Adrenal gland (tissue), 5 donors: ENCODE measurements around the gene PAQR9.
"Not testable (repeated sequence)": the region's sequence is repeated elsewhere in the genome, so short reads cannot be mapped to it uniquely, and the experiment has no call there.

Experiments
- POLR2A ChIP-seq, 2 donors: fragments of 450-650 bp; IDR thresholded peaks; one replicate each; pipeline ENCODE4 v1.6.1; 2017; ENCODE audit warnings: antibody characterized with exemption in 2 of 2, mild to moderate bottlenecking in 2 of 2, moderate library complexity in 1 of 2
- TF ChIP-seq, protein P1 (sequence below), 6 experiments: fragments of 450-650 bp in 4 of 6; fragments of 200-600 bp in 2 of 6; sonication (generic) in 1 of 6; IDR thresholded peaks; 1 replicate in 5 of 6; 2 replicates in 1 of 6; pipeline versions ENCODE4 v1.5.1 to v1.8.0; 2016 to 2021; ENCODE audit warnings: antibody characterized with exemption in 6 of 6, mild to moderate bottlenecking in 2 of 6, moderate library complexity in 1 of 6
- donor health status: DM: no; HTN: no; CAD: no.

DNA sequence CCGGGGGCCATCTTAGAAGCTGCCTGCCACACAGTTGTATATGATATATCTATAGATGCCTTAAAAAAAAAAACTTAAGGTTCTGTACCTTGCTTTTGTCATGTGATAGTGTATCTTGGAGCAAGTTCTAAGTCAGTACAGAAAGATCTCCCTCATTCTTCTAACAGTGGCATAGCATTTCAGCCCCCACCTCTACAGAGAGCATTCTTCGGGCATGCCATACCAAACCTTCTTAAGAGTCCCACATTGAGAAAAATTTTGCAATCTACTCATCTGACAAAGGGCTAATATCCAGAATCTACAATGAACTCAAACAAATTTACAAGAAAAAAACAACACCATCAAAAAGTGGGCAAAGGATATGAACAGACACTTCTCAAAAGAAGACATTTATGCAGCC lies 24.7 kb upstream of the PAQR9 start:
- TF ChIP-seq POLR2A (IDR thresholded peaks at IDR 0.05), result not testable (repeated sequence)
- TF ChIP-seq, protein P1, sequence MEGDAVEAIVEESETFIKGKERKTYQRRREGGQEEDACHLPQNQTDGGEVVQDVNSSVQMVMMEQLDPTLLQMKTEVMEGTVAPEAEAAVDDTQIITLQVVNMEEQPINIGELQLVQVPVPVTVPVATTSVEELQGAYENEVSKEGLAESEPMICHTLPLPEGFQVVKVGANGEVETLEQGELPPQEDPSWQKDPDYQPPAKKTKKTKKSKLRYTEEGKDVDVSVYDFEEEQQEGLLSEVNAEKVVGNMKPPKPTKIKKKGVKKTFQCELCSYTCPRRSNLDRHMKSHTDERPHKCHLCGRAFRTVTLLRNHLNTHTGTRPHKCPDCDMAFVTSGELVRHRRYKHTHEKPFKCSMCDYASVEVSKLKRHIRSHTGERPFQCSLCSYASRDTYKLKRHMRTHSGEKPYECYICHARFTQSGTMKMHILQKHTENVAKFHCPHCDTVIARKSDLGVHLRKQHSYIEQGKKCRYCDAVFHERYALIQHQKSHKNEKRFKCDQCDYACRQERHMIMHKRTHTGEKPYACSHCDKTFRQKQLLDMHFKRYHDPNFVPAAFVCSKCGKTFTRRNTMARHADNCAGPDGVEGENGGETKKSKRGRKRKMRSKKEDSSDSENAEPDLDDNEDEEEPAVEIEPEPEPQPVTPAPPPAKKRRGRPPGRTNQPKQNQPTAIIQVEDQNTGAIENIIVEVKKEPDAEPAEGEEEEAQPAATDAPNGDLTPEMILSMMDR (IDR thresholded peaks at IDR 0.05), result not testable (repeated sequence)
